Neural cell (in vitro differentiated cells): ENCODE measurements around the gene PMF1. TPM values are rescaled to one million over a fixed set of nuclear protein-coding genes. Genes with fewer than 3 reads are reported as not detected.

Experiments
- H2AFZ ChIP-seq: fragments of 200-600, 300-800 bp; sonication (generic), shearing (Covaris generic); 2 replicates; pipeline ENCODE4 v1.6.0; 2014; ENCODE audit warnings: low read depth, mild to moderate bottlenecking, antibody characterized with exemption, low read length, moderate library complexity
- H3F3A ChIP-seq: fragments of 200-600 bp; shearing (Covaris generic); 2 replicates; pipeline ENCODE4 v1.6.1; 2016; ENCODE audit warnings: mild to moderate bottlenecking, moderate library complexity, mixed read lengths, antibody characterized with exemption, low read length; ENCODE audit not compliant: insufficient read depth, poor library complexity, severe bottlenecking
- H3K27ac ChIP-seq: fragments of 200-600, 300-800 bp; sonication (generic), shearing (Covaris generic); 2 replicates; pipeline ENCODE4 v1.5.1; 2014; ENCODE audit warnings: mild to moderate bottlenecking, low read length, moderate library complexity
- H3K27me3 ChIP-seq: fragments of 300-800, 200-600 bp; sonication (generic), shearing (Covaris generic); 2 replicates; pipeline ENCODE4 v1.6.0; 2014; ENCODE audit warnings: mild to moderate bottlenecking, low read depth, low read length, moderate library complexity; ENCODE audit not compliant: insufficient read depth
- H3K36me3 ChIP-seq: fragments of 300-800, 200-600 bp; sonication (generic), shearing (Covaris generic); 2 replicates; pipeline ENCODE4 v1.5.1; 2014; ENCODE audit warnings: mild to moderate bottlenecking, antibody characterized with exemption, low read length, moderate library complexity; ENCODE audit not compliant: insufficient read depth
- H3K4me2 ChIP-seq: fragments of 300-800, 200-600 bp; sonication (generic), shearing (Covaris generic); 2 replicates; pipeline ENCODE4 v1.6.0; 2014; ENCODE audit warnings: mild to moderate bottlenecking, low read length
- H3K4me3 ChIP-seq: fragments of 300-800, 200-600 bp; sonication (generic), shearing (Covaris generic); 2 replicates; pipeline ENCODE4 v1.5.1; 2014; ENCODE audit warnings: mild to moderate bottlenecking, low read length, moderate library complexity
- H3K79me2 ChIP-seq: fragments of 200-600 bp; shearing (Covaris generic); replicated peaks from 2 replicates; pipeline ENCODE4 v1.6.0; 2014; ENCODE audit warnings: mild to moderate bottlenecking, low read length, moderate library complexity; ENCODE audit not compliant: insufficient read depth
- H3K9ac ChIP-seq: fragments of 300-800, 200-600 bp; sonication (generic), shearing (Covaris generic); 2 replicates; pipeline ENCODE4 v1.6.1; 2016; ENCODE audit warnings: mild to moderate bottlenecking, low read length, mixed read lengths
- H3K9me2 ChIP-seq: fragments of 200-600 bp; shearing (Covaris generic); 2 replicates; pipeline ENCODE4 v1.6.1; 2016; ENCODE audit warnings: mild to moderate bottlenecking, low read length, mixed read lengths; ENCODE audit not compliant: insufficient read depth
- H3K9me3 ChIP-seq: fragments of 200-600, 300-800 bp; sonication (generic), shearing (Covaris generic); 2 replicates; pipeline ENCODE4 v1.6.1; 2016; ENCODE audit warnings: mild to moderate bottlenecking, mixed run types, low read length, moderate library complexity, mixed read lengths
- H4K20me1 ChIP-seq: fragments of 200-600 bp; shearing (Covaris generic); 2 replicates; pipeline ENCODE4 v1.6.1; 2016; ENCODE audit warnings: mild to moderate bottlenecking, mixed run types; ENCODE audit not compliant: insufficient read depth
- EP300 ChIP-seq: fragments of 450-650 bp; conservative IDR thresholded peaks from 2 replicates; pipeline ENCODE4 v1.6.1; 2014; ENCODE audit warnings: antibody characterized with exemption, mild to moderate bottlenecking, moderate library complexity; ENCODE audit not compliant: poor library complexity, severe bottlenecking
- EZH2 ChIP-seq: fragments of 200-600, 300-800 bp; shearing (Covaris generic), sonication (generic); IDR thresholded peaks from 2 replicates; pipeline ENCODE4 v1.6.1; 2014; ENCODE audit warnings: antibody characterized with exemption, low read length, borderline replicate concordance, mild to moderate bottlenecking; ENCODE audit not compliant: insufficient read depth, poor library complexity, severe bottlenecking
- MXI1 ChIP-seq: fragments of 450-650 bp; conservative IDR thresholded peaks from 2 replicates; pipeline ENCODE4 v1.6.1; 2014; ENCODE audit warnings: antibody characterized with exemption, mild to moderate bottlenecking; ENCODE audit not compliant: poor library complexity, severe bottlenecking
- POLR2AphosphoS5 ChIP-seq: IDR thresholded peaks from 2 replicates; pipeline ENCODE4 v1.6.1; 2012
- RAD21 ChIP-seq: fragments of 450-650 bp; conservative IDR thresholded peaks from 2 replicates; pipeline ENCODE4 v1.6.1; 2014; ENCODE audit warnings: antibody characterized with exemption, mild to moderate bottlenecking, moderate library complexity
- SMC3 ChIP-seq: fragments of 450-650 bp; conservative IDR thresholded peaks from 2 replicates; pipeline ENCODE4 v1.6.1; 2014; ENCODE audit warnings: antibody characterized with exemption, mild to moderate bottlenecking, moderate library complexity; ENCODE audit not compliant: poor library complexity
- TAF1 ChIP-seq: IDR thresholded peaks from 2 replicates; pipeline ENCODE4 v1.6.1; 2012; ENCODE audit warnings: low read depth
- polyA plus RNA-seq: library from polyadenylated mRNA; depleted of rRNA; stranded (reverse); fragments of >200 nt; gene quantifications from 2 replicates; pipeline ENCODE4 v1.2.3, GENCODE V29; 2014
- TF ChIP-seq, protein P1 (sequence below): fragments of 450-650 bp; IDR thresholded peaks from 2 replicates; pipeline ENCODE4 v1.5.1; 2014; ENCODE audit warnings: antibody characterized with exemption, mild to moderate bottlenecking, moderate library complexity; ENCODE audit not compliant: poor library complexity, severe bottlenecking
- TF ChIP-seq, protein P2 (sequence below): IDR thresholded peaks from 2 replicates; pipeline ENCODE4 v1.6.1; 2012; ENCODE audit warnings: borderline replicate concordance

PMF1 gene
- polyA plus RNA-seq, 1 donor from 2014 or later = 97.0 TPM

DNA sequence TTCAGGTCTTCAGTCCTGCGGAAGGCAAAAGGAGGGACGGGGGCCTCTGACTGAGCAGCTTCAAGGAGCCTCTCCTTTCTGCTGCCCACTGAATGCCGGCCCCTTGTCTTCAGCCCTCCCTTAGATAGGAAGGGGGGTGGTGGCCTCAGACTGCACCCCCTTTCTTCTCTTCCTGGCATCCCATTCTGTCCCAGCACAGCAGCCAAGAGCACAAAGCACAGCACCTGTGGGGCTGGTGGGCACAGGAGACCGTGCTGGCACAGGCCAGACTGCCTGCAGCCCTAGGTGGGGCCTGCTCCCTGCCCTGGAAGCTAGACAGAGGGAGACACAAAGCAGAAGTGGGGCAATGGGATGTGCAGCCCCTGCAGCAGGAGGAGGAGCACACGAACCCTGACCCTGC lies 36.8 kb downstream of the PMF1 start:
- Histone ChIP-seq H3K9me2 (no peaks in the 10 kb centered on the region), H3K79me2 (no peaks in the 10 kb centered on the region), H3K9ac (no peak overlapping the region), H3K4me2 (no peak overlapping the region), H2AFZ (no peak overlapping the region), H3K4me3 (no peak overlapping the region), H3K9me3 (no peaks in the 10 kb centered on the region), H3F3A (no peaks in the 10 kb centered on the region), H3K27me3 (no peaks in the 10 kb centered on the region), H3K36me3 (no peaks in the 10 kb centered on the region), H4K20me1 (no peaks in the 10 kb centered on the region), H3K27ac (no peak overlapping the region)
- TF ChIP-seq EP300 (no peak), TAF1 (no peak), POLR2AphosphoS5 (no peak), SMC3 (no peak), MXI1 (no peak), EZH2 (no peak), RAD21 (no peak)
- TF ChIP-seq, protein P1, sequence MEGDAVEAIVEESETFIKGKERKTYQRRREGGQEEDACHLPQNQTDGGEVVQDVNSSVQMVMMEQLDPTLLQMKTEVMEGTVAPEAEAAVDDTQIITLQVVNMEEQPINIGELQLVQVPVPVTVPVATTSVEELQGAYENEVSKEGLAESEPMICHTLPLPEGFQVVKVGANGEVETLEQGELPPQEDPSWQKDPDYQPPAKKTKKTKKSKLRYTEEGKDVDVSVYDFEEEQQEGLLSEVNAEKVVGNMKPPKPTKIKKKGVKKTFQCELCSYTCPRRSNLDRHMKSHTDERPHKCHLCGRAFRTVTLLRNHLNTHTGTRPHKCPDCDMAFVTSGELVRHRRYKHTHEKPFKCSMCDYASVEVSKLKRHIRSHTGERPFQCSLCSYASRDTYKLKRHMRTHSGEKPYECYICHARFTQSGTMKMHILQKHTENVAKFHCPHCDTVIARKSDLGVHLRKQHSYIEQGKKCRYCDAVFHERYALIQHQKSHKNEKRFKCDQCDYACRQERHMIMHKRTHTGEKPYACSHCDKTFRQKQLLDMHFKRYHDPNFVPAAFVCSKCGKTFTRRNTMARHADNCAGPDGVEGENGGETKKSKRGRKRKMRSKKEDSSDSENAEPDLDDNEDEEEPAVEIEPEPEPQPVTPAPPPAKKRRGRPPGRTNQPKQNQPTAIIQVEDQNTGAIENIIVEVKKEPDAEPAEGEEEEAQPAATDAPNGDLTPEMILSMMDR = no peak
- TF ChIP-seq, protein P2, sequence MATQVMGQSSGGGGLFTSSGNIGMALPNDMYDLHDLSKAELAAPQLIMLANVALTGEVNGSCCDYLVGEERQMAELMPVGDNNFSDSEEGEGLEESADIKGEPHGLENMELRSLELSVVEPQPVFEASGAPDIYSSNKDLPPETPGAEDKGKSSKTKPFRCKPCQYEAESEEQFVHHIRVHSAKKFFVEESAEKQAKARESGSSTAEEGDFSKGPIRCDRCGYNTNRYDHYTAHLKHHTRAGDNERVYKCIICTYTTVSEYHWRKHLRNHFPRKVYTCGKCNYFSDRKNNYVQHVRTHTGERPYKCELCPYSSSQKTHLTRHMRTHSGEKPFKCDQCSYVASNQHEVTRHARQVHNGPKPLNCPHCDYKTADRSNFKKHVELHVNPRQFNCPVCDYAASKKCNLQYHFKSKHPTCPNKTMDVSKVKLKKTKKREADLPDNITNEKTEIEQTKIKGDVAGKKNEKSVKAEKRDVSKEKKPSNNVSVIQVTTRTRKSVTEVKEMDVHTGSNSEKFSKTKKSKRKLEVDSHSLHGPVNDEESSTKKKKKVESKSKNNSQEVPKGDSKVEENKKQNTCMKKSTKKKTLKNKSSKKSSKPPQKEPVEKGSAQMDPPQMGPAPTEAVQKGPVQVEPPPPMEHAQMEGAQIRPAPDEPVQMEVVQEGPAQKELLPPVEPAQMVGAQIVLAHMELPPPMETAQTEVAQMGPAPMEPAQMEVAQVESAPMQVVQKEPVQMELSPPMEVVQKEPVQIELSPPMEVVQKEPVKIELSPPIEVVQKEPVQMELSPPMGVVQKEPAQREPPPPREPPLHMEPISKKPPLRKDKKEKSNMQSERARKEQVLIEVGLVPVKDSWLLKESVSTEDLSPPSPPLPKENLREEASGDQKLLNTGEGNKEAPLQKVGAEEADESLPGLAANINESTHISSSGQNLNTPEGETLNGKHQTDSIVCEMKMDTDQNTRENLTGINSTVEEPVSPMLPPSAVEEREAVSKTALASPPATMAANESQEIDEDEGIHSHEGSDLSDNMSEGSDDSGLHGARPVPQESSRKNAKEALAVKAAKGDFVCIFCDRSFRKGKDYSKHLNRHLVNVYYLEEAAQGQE = no peak

DNA sequence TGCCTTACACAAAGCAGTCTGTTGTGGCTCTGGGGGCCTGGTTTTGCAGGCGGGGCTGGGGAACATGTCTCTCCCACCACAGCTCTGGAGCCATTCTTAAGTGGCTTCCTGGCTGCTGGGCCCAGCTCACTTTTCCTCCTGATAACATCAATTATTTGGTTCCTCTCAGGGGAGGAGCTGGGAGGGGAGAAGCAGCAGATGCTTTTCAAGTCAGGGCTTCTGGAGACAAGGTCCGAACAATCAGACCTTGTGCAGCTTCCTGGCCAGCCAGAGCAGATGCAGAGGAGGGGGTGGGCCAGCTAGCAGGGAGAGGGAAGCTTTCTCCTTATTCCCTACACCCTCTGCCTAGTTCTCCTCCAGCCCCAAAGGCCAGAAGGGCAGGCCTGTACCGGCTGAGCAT lies 38.7 kb downstream of the PMF1 start:
- H3K9ac ChIP-seq = no peak overlapping the region
- no peaks in the 10 kb centered on the region for H3K9me2 ChIP-seq
- H3K27ac ChIP-seq = no peak overlapping the region
- no peaks in the 10 kb centered on the region for H4K20me1 ChIP-seq
- no peaks in the 10 kb centered on the region for H3F3A ChIP-seq
- H2AFZ ChIP-seq = no peak overlapping the region
- H3K9me3 ChIP-seq = no peaks in the 10 kb centered on the region
- no peak overlapping the region for H3K4me3 ChIP-seq
- H3K79me2 ChIP-seq = no peaks in the 10 kb centered on the region
- no peak overlapping the region for H3K4me2 ChIP-seq
- H3K36me3 ChIP-seq = no peaks in the 10 kb centered on the region
- TF ChIP-seq MXI1 = no peak
- no peak for TF ChIP-seq POLR2AphosphoS5
- TF ChIP-seq EZH2 = no peak
- TF ChIP-seq, protein P2 = no peak
- no peak for TF ChIP-seq SMC3
- TF ChIP-seq, protein P1 = no peak
- TF ChIP-seq EP300 = no peak
- no peak for TF ChIP-seq TAF1
- TF ChIP-seq RAD21 = no peak
- no peaks in the 10 kb centered on the region for H3K27me3 ChIP-seq
